Measurements from ENCODE around the gene SCRG1.

Gene SCRG1

DNA sequence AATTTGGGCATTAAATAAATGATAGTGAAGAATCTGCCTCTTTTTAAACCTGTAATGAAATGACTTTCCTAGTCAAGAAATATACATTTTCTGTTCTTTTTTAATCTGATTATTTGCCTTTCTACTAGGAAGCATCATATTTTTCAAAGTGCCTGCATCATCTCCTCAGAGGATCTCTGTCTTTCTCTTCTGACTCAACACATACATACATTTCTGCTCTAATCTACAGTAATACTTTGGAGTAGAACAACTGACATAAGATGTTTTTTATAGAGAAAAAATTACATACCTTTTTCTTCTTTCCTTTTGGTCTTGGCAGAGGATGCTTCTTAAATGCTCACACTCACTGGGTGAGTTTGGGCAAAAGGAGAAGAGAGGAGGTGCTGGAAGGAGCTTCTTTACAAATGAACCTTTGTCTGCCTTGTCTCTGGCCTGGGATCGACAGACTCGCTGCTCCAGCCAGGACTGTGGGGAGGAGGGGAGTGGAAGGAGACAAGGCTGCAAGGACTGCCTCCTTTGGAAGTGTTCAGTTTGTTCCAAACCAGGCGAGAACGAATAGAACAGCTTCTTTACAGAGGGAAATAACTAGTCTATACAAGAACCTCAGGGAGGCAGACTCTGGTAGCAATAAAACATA lies at the start of gene SCRG1:
Gene SCRG1 (minus strand): TSS at position 338 of the 637 bp plus-strand sequence. CDS start 7,702 bp downstream, outside the sequence.
- DNase-seq, result no peak

DNA sequence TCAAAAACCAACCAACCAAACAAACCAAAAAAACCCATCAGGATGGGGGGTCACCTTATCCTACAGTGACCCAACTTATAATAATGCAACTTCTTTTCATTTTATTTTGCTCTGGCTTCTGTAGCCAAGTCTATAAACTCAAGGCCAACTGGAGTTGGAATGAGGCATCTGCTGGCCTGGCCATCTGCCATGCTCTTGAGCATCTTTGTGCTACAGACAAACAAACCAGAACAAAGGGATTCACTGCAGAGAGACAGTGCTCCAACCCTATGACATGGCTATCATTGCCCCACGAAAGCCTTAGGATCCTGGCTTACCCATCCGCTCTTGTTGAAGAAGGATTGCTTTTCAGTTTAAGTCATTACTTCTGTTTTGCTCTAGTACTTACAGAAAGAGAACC lies 49.2 kb upstream of the SCRG1 start:
- DNase-seq, result no peak

DNA sequence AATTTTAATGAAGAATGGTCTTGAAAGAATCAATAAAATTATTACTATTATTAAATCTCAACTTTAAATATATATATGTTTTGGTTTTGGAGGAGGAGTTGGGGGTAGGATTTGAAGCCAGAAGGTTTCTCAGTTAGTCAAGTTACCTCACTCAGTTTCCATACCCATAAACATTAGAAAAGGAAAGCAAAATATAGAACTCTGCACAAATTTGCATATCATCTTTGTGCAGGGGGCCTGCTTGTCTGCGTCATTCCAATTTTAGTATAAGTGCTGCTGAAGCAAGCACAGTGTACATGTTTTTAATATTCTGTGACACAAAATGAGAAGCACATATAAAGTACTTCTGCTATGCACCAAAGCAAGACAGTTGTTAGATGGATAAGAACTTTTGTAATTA lies 47.5 kb upstream of the SCRG1 start:
- DNase-seq, result no peak

DNA sequence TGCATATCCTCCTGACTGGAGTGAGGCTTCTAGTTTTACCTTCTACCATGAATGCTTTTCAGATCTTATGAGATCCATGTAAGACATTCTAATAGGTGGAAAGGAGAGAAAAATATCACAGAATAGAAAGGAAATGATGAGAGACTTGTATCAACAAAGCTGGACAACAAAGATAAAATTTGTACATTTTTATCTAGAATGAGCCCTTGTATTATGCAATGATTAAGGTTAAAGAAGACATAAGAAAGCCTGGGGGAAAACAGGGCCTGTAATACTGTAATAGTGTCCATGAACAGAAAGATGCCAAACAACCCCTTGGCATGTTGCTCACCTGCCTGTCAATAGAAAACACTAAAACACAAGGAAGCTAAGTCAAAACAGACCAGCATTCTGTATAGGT lies 44.2 kb upstream of the SCRG1 start:
- DNase-seq, result no peak

DNA sequence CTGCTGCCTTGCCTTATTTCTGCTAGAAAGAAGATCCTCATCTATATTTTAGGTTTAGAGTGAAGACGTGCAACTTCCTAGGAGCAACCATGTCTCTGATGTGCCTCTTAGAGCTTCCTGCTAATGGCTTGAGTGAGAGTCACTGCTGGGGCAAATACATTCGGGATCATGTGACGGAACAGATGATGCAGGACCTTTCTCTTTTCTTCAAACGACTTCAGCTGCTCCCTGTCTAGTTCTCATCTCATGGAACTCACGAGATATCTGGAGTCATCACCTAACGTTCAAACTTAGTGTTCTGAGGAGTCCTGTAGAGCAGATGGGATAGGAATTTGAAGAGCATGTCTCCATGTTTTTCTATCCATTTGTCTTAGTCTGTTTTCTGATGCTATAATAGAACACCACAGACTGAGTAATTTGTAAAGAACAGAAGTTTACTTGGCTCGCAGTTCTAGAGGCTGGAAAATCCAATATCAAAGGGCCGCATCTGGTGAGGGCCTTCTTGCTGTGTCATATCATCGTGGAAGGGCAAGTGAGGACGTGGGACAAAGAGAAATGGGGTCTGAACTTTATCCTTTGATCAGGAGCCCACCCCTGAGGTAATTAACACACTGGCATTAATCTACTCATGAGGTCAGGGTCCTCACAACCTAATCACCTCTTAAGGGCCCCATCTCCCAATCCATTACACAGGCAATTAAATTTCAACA lies 43.5 kb upstream of the SCRG1 start:
- no peak for DNase-seq

DNA sequence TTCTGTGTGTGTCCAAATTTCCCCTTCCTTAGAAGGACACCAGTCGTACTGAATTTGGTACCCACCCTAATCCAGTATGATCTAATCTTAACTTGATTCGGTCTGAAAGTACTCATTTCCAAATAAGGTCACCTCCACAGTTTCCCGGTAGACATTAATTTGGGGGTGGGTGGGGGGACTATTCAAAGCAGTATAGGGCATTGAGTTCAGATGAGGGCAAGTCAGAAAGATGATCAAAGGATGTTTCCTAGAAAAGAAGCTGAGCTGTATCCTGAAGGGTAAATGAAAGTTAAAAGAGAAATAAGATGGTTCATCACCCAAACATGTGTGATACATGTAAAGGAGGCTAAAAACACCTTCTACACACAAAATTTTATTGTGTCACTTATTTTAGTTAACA lies 42.0 kb upstream of the SCRG1 start:
- DNase-seq, result no peak

DNA sequence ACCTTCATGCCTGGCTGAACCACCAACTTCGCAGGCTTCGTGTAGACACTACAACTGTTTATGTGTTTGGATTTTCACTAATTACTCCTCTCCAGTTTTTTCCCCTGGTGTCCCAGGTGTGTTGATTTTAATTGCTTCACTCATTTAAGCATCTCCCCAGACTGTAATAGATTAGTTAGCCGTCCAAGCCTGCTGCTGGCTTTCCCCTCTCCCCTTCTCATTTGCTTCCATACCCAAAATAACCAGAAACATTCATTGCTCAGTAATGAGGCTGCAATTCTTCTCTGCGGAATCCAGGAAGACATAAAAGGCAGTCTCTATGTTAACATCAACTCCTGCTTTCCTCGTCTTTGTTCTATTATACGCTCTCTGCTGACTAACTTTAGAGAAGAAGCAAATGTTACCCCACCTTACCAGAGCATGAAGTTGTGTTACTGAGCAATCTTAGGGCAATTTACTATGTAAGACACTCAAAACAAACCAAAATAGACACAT lies 37.9 kb upstream of the SCRG1 start:
- no peak for DNase-seq

DNA sequence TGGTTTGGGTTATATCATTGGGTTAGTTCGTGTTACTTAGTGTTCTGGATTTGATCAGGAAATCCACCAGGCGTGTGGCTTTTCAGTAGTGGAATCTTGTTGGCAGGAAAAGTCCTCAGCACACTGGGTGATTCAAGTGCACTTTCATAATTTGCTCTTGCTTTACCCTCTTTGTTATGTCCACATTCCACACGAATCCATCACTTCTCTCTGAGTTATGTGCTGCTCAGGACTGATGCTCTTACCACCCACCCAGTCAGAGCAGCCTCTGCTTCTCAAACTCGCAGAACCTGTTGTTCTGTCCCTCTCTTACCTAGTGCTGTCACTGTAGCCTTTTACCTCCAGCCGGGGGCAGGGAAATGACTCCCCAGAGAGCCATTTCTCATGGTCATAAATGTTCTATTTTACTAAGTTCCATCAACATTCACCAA lies 37.2 kb upstream of the SCRG1 start:
- no peak for DNase-seq

DNA sequence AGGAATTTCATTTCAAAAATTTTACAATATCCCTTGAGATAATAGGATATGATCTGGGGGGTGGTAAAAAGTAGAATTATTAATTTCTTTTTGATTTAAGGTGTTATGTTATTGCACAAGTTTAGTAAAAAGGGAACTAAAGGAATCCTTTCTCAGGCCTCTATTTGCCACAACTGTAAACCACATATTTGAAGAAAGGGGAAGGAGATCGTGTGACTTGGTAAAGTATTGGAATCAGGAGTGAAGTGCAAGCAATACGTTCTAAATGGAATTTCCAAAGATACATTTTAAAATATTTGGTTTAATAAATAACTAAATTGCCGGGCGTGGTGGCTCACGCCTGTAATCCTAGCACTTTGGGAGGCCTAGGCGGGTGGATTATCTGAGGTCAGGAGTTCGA lies 35.3 kb upstream of the SCRG1 start:
- no peak for DNase-seq

DNA sequence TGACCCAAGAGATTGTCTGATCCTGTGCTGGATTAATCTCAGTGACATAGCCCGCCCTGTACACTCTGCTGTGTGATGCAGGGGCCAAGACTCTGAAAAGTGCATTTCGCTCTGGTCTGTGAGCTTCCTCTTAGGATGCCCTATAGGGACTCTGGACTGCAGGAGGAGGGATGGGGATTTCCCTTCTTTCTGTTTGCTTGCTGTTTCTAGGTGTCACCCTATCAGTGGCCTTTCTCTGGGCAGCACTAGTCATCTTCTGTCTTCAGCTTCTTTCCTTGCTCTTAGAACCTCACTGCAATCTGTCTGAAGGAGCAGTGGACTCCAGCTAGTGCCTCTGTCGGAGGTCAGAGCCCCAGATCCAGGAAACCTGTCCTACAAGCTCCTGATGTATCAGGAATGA lies 34.5 kb upstream of the SCRG1 start:
- DNase-seq, result no peak

DNA sequence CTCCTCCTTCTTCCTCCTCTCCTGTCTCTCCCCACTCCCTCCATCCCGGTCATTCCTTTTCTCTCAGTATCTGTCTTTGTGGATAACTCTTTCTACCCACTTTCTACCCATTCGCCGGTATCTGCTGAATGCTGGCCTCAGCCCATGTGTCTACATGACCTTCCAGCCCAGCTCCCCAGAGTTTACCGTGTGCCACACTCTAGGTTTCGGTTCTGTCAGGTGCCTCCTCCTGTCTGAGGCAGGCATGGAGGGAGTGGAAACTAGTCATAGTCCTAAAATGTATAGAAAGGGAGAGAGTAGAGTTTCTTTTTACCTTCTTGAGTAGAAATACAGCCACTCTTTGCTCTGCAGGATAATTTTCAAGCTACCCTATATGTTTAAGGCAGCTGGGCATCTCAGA lies 33.5 kb upstream of the SCRG1 start:
- no peak for DNase-seq

DNA sequence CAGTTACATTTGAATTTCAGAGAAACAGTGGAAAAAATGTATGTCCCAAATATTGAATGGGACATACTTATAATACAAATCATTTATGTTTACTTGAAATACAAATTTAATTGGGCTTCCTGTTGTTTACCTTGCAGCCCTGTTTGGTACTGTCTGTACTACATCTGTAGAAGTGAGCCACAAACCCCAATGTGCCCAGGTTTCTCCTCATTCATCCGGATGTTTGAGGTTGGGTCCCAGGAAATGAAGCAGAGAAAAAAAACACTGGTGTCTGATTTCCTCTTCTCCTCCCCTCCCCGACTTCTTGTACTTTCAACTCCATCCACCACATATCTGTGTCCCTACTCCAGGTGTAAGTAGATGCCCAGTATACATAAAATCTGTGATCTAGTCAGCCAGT lies 27.1 kb upstream of the SCRG1 start:
- no peak for DNase-seq

DNA sequence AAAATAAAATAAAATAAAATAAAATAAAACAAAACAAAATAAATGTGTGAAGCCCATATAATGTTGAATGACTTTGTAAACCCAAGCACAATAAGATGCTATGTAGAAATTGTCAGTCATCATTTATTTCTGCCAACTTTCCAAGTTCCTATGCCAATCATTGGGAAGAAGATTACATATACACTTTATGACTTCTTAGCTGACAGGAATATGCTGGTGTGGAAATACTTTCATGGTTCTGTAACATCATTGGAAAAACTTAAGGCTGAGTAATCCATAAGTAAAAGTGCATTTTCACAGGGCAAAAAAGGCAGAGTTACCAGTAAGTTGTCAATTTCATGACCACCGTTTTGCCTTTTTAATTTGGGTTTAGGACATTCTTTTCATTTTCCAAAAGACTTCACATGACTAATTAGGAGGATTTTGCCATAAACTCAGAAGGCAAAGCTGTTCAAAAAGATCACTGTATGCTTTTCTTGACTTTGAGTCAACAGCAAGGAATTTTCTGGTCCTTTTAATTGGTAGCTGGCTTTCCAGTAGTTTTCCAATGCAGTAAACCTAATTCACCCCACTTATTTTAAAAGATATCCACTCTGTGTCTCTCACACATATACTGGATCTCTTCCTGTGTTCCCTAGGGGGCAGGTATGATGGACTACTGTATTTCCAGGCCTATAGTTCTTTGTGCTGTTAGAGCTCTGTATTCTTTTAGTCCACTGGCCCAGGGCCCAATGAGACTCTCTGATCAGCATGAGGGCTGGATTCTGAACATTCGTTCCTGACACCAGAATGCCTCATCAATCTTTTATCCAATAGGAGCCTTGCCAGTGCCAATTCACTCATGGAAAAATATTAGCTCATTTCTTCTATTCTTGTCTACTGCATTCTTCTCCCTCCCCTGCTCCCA lies 26.2 kb upstream of the SCRG1 start:
- DNase-seq, result no peak

DNA sequence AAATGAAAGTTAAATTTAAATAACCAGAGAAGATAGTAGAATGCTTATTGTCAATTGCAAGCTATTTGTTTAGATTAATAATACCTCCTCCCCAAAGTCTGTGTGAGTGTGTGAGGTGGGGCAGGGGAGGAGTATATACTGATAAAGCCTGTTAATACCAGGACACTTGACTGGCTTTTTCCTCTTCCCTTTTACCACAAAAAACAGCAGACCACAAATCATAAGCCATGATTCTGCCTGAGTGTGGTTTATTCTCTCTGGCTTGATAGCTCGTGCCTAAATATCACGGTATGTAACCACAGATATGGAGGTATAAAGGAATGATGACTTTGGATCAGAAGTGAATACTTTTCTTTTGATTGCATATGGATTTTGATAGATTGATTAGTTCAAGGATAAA lies 21.9 kb upstream of the SCRG1 start:
- DNase-seq, result no peak

DNA sequence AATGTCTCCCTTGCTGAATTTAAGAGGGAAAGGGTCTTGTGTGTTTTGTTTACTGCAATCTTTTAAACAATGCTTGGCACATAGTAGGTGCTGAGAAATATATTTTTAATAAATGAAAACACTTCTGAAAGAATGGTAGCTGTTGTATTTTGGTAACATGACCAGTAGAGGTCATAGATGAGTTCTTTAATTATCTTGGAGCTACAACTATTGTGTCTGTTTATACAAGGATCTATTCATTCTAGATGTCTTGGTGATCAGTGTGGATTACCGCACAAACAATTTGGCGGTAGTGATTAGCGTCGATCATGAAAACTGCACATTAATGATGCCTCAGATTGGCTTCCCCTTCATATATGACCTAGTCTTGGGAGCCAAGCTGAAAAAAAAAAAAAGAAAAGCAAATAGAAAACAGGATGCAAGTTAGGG lies 21.4 kb upstream of the SCRG1 start:
- peak; percentile 10 for DNase-seq

DNA sequence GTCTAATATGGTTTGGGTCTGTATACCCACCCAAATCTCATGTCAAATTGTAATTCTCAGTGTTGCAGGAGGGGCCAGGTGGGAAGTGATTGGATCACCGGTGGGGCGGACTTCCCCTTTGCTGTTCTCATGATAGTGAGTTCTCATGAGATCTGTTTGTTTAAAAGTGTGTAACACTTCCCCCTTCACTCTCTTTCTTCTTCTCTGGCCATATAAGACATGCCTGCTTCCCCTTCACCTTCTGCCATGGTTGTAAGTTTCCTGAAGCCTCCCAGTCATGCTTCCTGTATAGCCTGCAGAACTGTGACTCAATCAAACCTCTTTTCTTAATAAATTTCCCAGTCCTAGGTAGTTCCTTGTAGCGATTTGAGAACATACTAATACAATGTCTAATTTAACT lies 19.7 kb upstream of the SCRG1 start:
- DNase-seq, result no peak

DNA sequence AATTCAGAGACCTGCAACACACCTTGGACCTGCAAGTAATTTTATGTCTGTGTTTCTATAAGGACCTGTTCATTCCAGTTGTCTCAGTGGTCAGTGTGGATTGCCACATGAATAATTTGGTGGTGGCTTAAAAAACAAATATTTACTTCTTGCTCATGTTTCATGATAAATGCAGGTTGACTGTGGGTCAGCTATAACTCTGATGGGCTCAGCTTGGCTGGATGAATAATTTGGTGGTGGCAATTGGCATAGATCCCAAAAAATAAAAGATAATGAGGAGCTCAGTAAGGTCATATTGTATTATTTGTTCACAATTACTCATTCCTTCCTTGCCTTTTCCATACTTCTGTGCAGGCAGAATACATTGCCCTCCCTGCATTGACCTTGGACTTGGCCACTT lies 18.9 kb upstream of the SCRG1 start:
- no peak for DNase-seq

DNA sequence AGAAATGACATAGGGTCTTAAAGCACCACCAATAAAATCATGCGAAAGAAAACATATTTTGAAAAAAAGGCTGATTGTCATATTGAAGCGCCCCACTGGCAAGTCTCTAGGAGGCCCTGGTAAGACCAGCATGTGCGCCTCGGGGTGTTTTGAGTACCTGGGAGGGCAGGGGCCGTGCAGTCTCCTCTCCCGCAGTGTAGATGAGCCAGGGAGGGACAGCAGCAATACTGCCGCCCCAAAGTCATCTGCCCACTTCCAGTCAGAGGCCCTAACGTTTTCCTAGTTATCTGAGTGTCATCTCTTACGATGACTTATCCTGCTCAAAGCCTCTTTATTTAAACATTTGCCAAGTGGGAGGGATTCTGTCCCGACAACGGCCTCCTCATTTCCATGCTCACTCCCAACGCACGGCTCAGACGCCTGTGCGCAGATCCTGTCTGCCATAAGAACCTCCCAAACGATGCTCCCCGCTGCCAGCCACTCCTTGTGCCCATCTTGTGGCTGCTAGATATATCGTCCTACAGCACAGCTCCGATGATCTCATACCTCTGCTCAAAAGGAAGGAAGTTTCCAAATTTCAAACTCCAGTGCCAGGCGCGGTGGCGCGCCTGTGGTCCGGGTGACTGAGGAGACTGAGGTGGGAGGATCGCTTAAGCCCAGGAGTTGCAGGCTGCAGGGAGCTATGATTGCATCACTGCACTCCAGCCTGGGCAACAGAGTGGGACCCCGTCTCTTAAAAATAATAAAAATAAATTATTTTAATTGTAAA lies 17.2 kb upstream of the SCRG1 start:
- DNase-seq, result no peak

DNA sequence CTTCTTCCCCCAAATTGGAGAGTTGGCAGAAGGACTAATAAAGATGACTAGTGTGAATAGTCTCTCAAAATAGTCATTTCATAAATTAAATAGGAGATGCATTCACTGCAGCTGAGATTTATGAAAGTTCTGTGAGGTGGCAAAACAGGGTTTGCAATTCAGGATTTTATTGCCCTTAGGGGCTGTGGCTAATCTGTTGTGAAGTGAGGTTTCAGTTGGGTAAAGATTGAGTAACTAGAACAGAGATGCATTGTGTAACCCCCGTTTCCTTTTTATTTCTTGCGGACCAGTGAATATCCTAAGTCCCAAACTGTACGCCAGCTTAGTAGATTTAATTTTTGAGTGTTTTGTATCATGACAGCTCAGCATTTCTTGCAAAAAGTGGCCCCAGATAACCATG lies 16.2 kb upstream of the SCRG1 start:
- DNase-seq, result no peak

DNA sequence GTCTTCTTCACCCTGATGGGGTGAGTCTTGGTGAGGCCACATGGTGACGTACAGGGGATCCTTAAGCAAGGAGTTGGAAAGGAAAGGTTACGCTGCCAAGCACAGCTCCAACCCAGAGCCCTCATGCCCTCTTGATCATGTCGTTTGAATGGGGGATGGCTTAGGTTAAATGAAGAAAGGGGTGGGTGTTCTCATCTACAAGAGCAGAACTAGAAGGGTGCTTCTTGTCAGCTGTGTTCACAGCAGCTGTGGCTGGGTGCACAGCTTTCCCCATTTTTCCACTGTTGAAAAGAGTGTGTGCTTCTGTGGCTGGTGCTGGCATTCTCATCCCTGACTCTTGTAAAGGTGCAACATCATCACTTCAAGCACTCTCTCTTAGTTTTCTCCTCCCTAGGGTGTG lies 15.5 kb upstream of the SCRG1 start:
- no peak for DNase-seq

DNA sequence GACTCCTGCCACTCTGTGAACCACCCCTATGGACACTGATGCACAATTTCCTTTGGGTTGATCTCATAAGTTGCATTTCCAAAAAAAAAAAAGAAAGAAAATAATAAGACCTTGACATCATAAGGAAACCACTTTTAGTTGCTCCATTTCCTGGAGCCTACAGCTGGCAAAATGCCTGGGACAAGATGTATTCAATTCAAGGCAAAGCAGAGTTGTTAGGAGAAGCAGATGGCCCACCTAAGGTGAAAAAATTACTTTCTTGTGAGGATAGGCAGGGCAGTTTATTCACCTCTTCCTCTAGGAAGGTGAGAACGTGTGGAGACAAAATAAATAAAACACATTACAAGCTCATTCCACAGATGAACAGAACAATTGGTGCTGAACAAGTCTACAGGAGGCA lies 14.1 kb upstream of the SCRG1 start:
- DNase-seq, result no peak

DNA sequence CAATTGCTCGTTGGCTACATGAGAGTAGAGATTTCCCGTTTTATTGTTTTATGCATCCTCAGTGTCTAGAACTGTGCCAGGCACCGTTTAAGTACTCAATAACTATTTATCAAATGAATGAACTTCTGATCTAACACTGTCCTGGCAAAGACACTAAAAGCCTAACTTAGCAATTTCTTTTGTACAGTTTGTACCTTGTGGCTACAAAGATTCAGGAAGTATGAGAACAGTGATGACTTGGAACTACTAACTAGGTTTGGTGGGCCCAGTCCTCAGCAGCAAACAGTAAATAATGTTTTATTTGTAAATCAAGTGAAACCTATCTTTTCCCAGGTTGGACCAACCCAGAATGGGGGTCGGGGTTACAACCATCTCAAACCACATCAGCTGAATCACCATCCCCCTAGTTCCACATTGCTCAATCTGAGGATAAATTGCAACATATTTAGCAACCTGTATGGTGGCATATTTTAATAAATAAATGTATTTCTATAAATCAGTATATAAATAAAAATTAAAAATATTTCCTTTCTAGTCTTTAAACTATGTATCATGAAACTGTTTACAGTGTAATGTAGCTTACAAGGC lies 12.3 kb upstream of the SCRG1 start:
- DNase-seq, result no peak

DNA sequence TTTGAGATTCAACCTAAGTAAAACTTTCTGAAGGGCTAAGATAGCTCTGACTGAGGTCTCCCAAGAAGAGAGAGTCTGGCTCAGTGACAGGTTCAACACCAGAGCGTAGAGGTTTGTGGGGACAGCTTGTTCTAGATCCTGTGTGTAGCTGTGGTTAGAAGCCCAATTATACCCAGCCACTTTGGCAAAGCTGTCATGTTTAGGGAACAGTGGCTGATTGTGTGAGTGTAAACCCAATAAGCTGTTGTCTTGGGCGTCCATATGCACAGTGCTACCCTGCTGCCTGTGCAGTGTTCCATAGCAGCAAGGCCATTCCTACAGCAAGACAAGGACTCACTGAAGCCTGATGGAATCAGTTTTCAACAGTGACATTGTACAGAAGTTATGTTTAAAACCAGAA lies 11.2 kb upstream of the SCRG1 start:
- DNase-seq, result no peak
